ENCODE measurements around the gene IMMT. TPM values are rescaled to one million over a fixed set of nuclear protein-coding genes. Genes with fewer than 3 reads are reported as not detected.

IMMT gene
- total RNA-seq, 1 donor from 2014 or later, result 93.3 TPM

DNA sequence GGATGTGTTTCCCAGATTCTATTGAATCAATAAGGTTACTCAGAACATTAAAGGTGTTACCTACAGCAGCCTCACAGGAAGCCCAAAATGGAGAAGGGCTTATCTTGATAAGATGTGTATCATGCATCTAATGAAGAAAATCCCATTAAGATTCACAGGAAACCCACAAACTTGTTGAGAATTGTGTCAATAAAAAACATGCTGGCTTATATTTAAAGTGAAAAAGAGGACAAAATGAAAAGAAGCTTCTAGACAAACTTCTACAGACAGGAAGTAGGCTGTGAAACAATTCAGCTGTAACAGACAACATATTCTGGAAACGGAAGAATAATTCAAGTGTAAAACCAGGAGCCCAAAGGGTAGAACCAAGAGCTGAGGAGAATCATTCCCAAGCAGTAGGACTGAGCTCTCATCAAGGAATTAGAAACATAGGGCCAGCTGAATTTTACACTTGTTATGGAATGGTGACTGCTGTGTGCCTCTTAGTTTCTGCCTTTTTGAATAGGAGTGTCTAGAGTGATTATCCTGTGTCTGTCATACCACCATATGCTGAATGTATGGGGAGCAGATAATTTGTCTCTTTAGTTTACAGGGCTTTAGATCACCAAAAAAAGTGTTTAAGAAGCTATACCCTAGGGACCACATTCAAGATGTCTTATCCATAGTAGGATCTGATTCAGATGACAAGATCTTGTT lies 9.6 kb downstream of the IMMT start:
- H3K4me3 ChIP-seq, result no peak overlapping the region
- no peak overlapping the region for H3K27ac ChIP-seq
- no peak overlapping the region for H3K9ac ChIP-seq
- DNase-seq (ENCODE audit: low spot score), result no peak
- H3K27me3 ChIP-seq, result no peaks in the 10 kb centered on the region
- Mint-ChIP-seq H3K36me3 (peaks cover 8% of the 10 kb centered on the region), H3K4me1 (peaks cover 3% of the 10 kb centered on the region), H3K4me3 (no peak overlapping the region), H3K27me3 (ENCODE audit: insufficient read depth, low read depth) (peaks cover 2% of the 10 kb centered on the region), H3K27ac (no peak overlapping the region), H3K9me3 (no peaks in the 10 kb centered on the region)
- H3K4me2 ChIP-seq, result no peak overlapping the region
- H4K20me1 ChIP-seq (ENCODE audit: low read depth), result peaks cover 77% of the 10 kb centered on the region
- no peaks in the 10 kb centered on the region for H3K36me3 ChIP-seq
- no peak overlapping the region for H2AFZ ChIP-seq (replicated peaks)
- peaks cover 100% of the 10 kb centered on the region for H3K79me2 ChIP-seq (ENCODE audit: low read depth)
- H3F3A ChIP-seq (ENCODE audit: low read depth), result no peaks in the 10 kb centered on the region
- H3K4me1 ChIP-seq, result no peaks in the 10 kb centered on the region
- no peak for TF ChIP-seq EZH2 (IDR thresholded peaks at IDR 0.05)
- no peak for TF ChIP-seq EZH2phosphoT487 (IDR thresholded peaks at IDR 0.05)
- TF ChIP-seq, protein P1, sequence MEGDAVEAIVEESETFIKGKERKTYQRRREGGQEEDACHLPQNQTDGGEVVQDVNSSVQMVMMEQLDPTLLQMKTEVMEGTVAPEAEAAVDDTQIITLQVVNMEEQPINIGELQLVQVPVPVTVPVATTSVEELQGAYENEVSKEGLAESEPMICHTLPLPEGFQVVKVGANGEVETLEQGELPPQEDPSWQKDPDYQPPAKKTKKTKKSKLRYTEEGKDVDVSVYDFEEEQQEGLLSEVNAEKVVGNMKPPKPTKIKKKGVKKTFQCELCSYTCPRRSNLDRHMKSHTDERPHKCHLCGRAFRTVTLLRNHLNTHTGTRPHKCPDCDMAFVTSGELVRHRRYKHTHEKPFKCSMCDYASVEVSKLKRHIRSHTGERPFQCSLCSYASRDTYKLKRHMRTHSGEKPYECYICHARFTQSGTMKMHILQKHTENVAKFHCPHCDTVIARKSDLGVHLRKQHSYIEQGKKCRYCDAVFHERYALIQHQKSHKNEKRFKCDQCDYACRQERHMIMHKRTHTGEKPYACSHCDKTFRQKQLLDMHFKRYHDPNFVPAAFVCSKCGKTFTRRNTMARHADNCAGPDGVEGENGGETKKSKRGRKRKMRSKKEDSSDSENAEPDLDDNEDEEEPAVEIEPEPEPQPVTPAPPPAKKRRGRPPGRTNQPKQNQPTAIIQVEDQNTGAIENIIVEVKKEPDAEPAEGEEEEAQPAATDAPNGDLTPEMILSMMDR (IDR thresholded peaks at IDR 0.05), result no peak
- H3K9me3 ChIP-seq (ENCODE audit: low read depth), result no peaks in the 10 kb centered on the region

DNA sequence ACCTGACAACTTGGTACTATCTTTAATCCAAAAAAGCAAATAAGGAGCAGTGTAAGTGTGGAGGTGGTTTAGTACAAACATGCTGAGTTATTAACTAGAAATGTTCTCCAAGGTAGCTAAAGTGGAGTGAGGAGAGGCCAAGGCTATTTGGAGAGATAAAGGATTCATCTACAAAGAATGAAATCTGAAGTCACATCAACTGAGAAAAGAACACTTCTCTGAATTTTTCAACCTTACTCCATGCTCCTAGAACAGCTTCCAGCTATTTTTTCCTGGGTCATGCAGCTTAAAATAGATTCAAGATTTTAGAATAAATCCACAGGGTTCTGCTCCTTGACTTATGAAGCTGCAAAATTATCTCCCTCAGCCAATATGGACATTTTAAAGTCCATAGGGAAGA lies 18.7 kb downstream of the IMMT start:
- Mint-ChIP-seq H3K36me3 (peaks cover 18% of the 10 kb centered on the region), H3K4me1 (no peaks in the 10 kb centered on the region), H3K9me3 (no peaks in the 10 kb centered on the region), H3K27ac (no peak overlapping the region), H3K27me3 (ENCODE audit: insufficient read depth, low read depth) (no peaks in the 10 kb centered on the region), H3K4me3 (no peak overlapping the region)
- Histone ChIP-seq H3K4me3 (no peak overlapping the region), H3K36me3 (peaks cover 10% of the 10 kb centered on the region), H3K27ac (no peak overlapping the region), H2AFZ (replicated peaks) (no peak overlapping the region), H3K9ac (no peak overlapping the region), H3K9me3 (ENCODE audit: low read depth) (no peaks in the 10 kb centered on the region), H3K79me2 (ENCODE audit: low read depth) (peaks cover 12% of the 10 kb centered on the region), H4K20me1 (ENCODE audit: low read depth) (peaks cover 13% of the 10 kb centered on the region), H3F3A (ENCODE audit: low read depth) (no peaks in the 10 kb centered on the region), H3K27me3 (no peaks in the 10 kb centered on the region), H3K4me1 (no peaks in the 10 kb centered on the region), H3K4me2 (no peak overlapping the region)
- TF ChIP-seq EZH2 (IDR thresholded peaks at IDR 0.05) (no peak), EZH2phosphoT487 (IDR thresholded peaks at IDR 0.05) (no peak)
- TF ChIP-seq, protein P1 (IDR thresholded peaks at IDR 0.05), result no peak
- no peak for DNase-seq (ENCODE audit: low spot score)

DNA sequence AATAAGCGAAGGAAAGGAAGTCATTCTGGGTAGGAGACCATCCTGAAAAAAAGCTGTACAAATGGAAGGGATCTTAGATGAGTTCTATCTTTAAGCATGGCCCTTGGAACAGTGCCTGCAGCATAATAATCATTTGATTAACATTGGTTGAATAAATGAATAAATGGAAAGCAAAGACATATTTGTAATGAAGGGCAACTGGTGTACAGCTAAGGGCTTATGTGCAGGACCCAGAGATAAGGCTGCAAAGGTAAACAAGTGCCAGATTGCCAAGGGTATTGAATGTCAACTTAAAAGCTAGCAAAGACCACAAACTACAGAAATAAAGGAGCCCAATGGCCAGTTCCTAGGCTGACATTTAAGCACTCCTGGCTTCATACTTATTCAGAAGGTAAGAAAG lies 19.4 kb downstream of the IMMT start:
- Mint-ChIP-seq H3K27me3 (ENCODE audit: insufficient read depth, low read depth) (no peaks in the 10 kb centered on the region), H3K27ac (no peak overlapping the region), H3K4me1 (no peaks in the 10 kb centered on the region), H3K9me3 (no peaks in the 10 kb centered on the region), H3K36me3 (peaks cover 18% of the 10 kb centered on the region), H3K4me3 (no peak overlapping the region)
- DNase-seq (ENCODE audit: low spot score), result no peak
- TF ChIP-seq EZH2phosphoT487 (IDR thresholded peaks at IDR 0.05), result no peak
- TF ChIP-seq, protein P1 (IDR thresholded peaks at IDR 0.05), result no peak
- TF ChIP-seq EZH2 (IDR thresholded peaks at IDR 0.05), result no peak
- H3K4me1 ChIP-seq, result no peaks in the 10 kb centered on the region
- no peaks in the 10 kb centered on the region for H3K27me3 ChIP-seq
- H2AFZ ChIP-seq (replicated peaks), result no peak overlapping the region
- peaks cover 8% of the 10 kb centered on the region for H4K20me1 ChIP-seq (ENCODE audit: low read depth)
- no peak overlapping the region for H3K4me3 ChIP-seq
- no peaks in the 10 kb centered on the region for H3K9me3 ChIP-seq (ENCODE audit: low read depth)
- H3K79me2 ChIP-seq (ENCODE audit: low read depth), result peaks cover 5% of the 10 kb centered on the region
- no peak overlapping the region for H3K9ac ChIP-seq
- no peaks in the 10 kb centered on the region for H3F3A ChIP-seq (ENCODE audit: low read depth)
- peaks cover 12% of the 10 kb centered on the region for H3K36me3 ChIP-seq
- no peak overlapping the region for H3K27ac ChIP-seq
- no peak overlapping the region for H3K4me2 ChIP-seq

All from neural progenitor cell (in vitro differentiated cells).